ENCODE data around the gene DNAH17. TPM values are rescaled to one million over a fixed set of nuclear protein-coding genes. Genes with fewer than 3 reads are reported as not detected.

Gene DNAH17
- total RNA-seq, 1 donor from 2014 or later = not detected

DNA sequence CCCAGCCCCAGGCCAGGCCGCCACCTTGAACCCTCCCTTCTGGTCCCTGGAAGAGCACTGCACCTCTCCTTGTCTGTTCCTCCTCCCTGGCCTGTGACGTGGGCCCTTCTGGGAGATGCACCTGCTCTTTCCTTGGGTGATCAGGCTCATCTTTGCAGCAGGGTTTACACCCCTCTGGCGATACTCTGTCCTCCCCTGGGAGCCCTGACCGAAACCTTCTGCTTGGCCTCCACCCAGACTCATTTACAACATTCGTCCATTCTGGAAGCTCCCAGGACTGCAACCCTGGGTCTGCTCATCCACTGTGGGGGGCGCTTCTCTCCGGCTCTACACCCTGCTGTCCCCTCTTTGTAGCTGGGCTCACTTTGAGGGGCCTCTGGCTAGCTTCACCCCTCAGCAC is 125.4 kb downstream of the DNAH17 start:
- Histone ChIP-seq H3K4me1 (no peaks in the 10 kb centered on the region), H3K27me3 (no peaks in the 10 kb centered on the region), H3K9ac (no peak overlapping the region), H3K9me3 (ENCODE audit: low read depth) (no peaks in the 10 kb centered on the region), H2AFZ (replicated peaks) (no peak overlapping the region), H3K79me2 (ENCODE audit: low read depth) (no peaks in the 10 kb centered on the region), H3K4me3 (no peak overlapping the region), H3K4me2 (no peak overlapping the region), H3F3A (ENCODE audit: low read depth) (no peaks in the 10 kb centered on the region), H4K20me1 (ENCODE audit: low read depth) (no peaks in the 10 kb centered on the region), H3K36me3 (no peaks in the 10 kb centered on the region), H3K27ac (no peak overlapping the region)
- Mint-ChIP-seq H3K27ac (peak overlapping the region; percentile 42), H3K9me3 (no peaks in the 10 kb centered on the region), H3K4me1 (peaks cover 7% of the 10 kb centered on the region), H3K36me3 (peaks cover 2% of the 10 kb centered on the region), H3K27me3 (ENCODE audit: insufficient read depth, low read depth) (peaks cover 10% of the 10 kb centered on the region), H3K4me3 (no peak overlapping the region)
- no peak for DNase-seq (ENCODE audit: low spot score)
- no peak for TF ChIP-seq EZH2 (IDR thresholded peaks at IDR 0.05)
- no peak for TF ChIP-seq EZH2phosphoT487 (IDR thresholded peaks at IDR 0.05)
- TF ChIP-seq, protein P1, sequence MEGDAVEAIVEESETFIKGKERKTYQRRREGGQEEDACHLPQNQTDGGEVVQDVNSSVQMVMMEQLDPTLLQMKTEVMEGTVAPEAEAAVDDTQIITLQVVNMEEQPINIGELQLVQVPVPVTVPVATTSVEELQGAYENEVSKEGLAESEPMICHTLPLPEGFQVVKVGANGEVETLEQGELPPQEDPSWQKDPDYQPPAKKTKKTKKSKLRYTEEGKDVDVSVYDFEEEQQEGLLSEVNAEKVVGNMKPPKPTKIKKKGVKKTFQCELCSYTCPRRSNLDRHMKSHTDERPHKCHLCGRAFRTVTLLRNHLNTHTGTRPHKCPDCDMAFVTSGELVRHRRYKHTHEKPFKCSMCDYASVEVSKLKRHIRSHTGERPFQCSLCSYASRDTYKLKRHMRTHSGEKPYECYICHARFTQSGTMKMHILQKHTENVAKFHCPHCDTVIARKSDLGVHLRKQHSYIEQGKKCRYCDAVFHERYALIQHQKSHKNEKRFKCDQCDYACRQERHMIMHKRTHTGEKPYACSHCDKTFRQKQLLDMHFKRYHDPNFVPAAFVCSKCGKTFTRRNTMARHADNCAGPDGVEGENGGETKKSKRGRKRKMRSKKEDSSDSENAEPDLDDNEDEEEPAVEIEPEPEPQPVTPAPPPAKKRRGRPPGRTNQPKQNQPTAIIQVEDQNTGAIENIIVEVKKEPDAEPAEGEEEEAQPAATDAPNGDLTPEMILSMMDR (IDR thresholded peaks at IDR 0.05) = no peak

DNA sequence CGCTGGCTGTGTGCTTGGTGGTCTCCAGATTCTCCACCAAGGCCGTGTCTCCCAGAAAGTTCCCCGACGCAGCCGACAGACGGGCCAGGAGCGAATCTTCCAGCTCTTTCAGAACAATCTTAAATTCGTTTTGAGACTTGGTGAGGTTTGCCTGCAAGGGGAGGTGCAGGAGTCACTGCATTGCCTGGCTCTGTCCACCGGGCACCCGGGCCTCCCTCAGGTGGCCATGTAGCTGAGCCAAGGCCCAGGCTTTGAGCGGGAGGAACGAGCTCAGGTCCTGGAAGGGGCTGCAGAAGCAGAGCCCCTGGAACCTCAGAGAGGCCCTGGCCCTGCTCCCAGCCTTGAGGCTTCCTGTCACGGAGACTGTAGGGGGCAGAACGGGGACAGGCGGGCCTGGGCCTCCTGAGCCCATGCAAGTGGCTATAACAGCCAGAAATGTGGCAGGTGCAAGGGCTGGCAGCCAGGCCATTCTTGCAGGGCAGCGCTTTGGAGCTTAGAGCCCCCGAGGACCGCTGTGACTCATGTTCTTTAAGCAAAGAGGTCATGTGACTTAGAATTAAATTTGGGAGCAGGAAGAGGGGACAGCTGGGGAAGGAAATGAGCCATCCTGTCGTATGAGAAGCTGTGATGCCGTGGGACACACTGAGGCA is 126.4 kb downstream of the DNAH17 start:
- peaks cover 7% of the 10 kb centered on the region for H3K4me1 Mint-ChIP-seq
- Histone ChIP-seq H3K9me3 (ENCODE audit: low read depth) (no peaks in the 10 kb centered on the region), H3K27me3 (no peaks in the 10 kb centered on the region), H3K4me1 (no peaks in the 10 kb centered on the region), H3K4me2 (no peak overlapping the region), H3K79me2 (ENCODE audit: low read depth) (no peaks in the 10 kb centered on the region), H4K20me1 (ENCODE audit: low read depth) (no peaks in the 10 kb centered on the region), H3K9ac (no peak overlapping the region), H3F3A (ENCODE audit: low read depth) (no peaks in the 10 kb centered on the region), H3K36me3 (no peaks in the 10 kb centered on the region), H3K4me3 (no peak overlapping the region), H2AFZ (replicated peaks) (no peak overlapping the region), H3K27ac (no peak overlapping the region)
- peaks cover 10% of the 10 kb centered on the region for H3K27me3 Mint-ChIP-seq (ENCODE audit: insufficient read depth, low read depth)
- peaks cover 2% of the 10 kb centered on the region for H3K36me3 Mint-ChIP-seq
- H3K27ac Mint-ChIP-seq = peak overlapping the region; percentile 74
- TF ChIP-seq, protein P1 (IDR thresholded peaks at IDR 0.05) = no peak
- TF ChIP-seq EZH2 (IDR thresholded peaks at IDR 0.05) (no peak), EZH2phosphoT487 (IDR thresholded peaks at IDR 0.05) (no peak)
- no peaks in the 10 kb centered on the region for H3K9me3 Mint-ChIP-seq
- DNase-seq (ENCODE audit: low spot score) = no peak
- no peak overlapping the region for H3K4me3 Mint-ChIP-seq

DNA sequence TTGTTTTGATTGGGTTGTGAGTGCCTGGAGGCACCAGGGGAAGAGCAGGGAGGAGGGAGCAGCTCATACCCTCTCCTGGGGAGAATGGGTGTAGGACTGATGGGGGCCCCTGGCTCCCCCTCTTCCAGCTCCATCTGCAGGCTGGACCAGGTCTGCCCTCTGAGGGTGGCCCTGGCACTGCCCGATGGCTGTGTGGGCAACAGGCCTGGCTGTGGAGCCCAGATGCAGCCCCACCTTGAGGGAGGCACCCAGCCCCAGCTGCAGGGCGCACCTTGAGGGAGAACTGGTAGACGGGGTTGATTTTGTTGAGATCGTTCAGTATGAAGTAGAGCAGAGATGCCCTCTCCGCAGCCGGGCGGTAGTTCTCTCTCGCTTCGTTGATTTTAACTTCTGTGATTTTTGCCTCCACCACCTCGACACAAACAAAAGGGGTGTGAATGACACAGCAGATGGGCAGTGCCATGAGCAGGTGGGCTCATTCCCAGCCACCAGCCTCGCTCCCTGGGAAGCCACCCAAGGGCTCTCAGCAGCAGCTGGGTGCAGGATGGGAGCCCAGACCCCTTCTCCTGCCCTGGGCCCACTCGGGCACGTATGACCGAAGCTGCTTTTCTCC is 127.1 kb downstream of the DNAH17 start:
- DNase-seq (ENCODE audit: low spot score) = no peak
- Histone ChIP-seq H3K27me3 (no peaks in the 10 kb centered on the region), H3K27ac (no peak overlapping the region), H3F3A (ENCODE audit: low read depth) (no peaks in the 10 kb centered on the region), H2AFZ (replicated peaks) (no peak overlapping the region), H3K4me3 (no peak overlapping the region), H3K9me3 (ENCODE audit: low read depth) (no peaks in the 10 kb centered on the region), H3K4me2 (no peak overlapping the region), H3K79me2 (ENCODE audit: low read depth) (no peaks in the 10 kb centered on the region), H3K9ac (no peak overlapping the region), H3K36me3 (no peaks in the 10 kb centered on the region), H3K4me1 (no peaks in the 10 kb centered on the region), H4K20me1 (ENCODE audit: low read depth) (no peaks in the 10 kb centered on the region)
- TF ChIP-seq EZH2 (IDR thresholded peaks at IDR 0.05) (no peak), EZH2phosphoT487 (IDR thresholded peaks at IDR 0.05) (no peak)
- TF ChIP-seq, protein P1 (IDR thresholded peaks at IDR 0.05) = no peak
- no peak overlapping the region for H3K27ac Mint-ChIP-seq
- no peaks in the 10 kb centered on the region for H3K9me3 Mint-ChIP-seq
- H3K36me3 Mint-ChIP-seq = peaks cover 2% of the 10 kb centered on the region
- no peak overlapping the region for H3K4me3 Mint-ChIP-seq
- peaks cover 10% of the 10 kb centered on the region for H3K27me3 Mint-ChIP-seq (ENCODE audit: insufficient read depth, low read depth)
- peaks cover 7% of the 10 kb centered on the region for H3K4me1 Mint-ChIP-seq
